Small intestine (tissue), 7 donors: ENCODE data around the gene PDZK1IP1. TPM values are rescaled to one million over a fixed set of nuclear protein-coding genes. Genes with fewer than 3 reads are reported as not detected.
"Not testable (repeated sequence)": the region's sequence is repeated elsewhere in the genome, so short reads cannot be mapped to it uniquely, and the experiment has no call there.

Source experiments
- DNase-seq, 2 donors: peaks; one replicate each; pipeline versions ENCODE4 v3.0.0 to v3.0.0-alpha.2; 2013
- FAIRE-seq: peaks from 2 replicates; lab custom pipeline; 2012; peaks lifted over from hg19 to GRCh38; lab: Jason Lieb, UNC
- H3K27ac ChIP-seq, 3 donors: one replicate each; pipeline ENCODE4 v1.5.1; 2013; ENCODE audit warnings: low read length in 2 of 3, mild to moderate bottlenecking in 2 of 3, control low read depth in 1 of 3, inconsistent platforms in 1 of 3, low read depth in 1 of 3, moderate library complexity in 1 of 3
- H3K27me3 ChIP-seq, 3 donors: one replicate each; pipeline ENCODE4 v1.6.1; 2013; ENCODE audit warnings: low read length in 3 of 3, inconsistent platforms in 1 of 3; ENCODE audit not compliant: control insufficient read depth in 3 of 3, insufficient read depth in 3 of 3
- H3K36me3 ChIP-seq, 3 donors: one replicate each; pipeline ENCODE4 v1.6.1; 2013; ENCODE audit warnings: low read length in 3 of 3, inconsistent platforms in 1 of 3, low read depth in 1 of 3, mild to moderate bottlenecking in 1 of 3, moderate library complexity in 1 of 3; ENCODE audit not compliant: control insufficient read depth in 3 of 3, insufficient read depth in 2 of 3
- H3K4me1 ChIP-seq, 3 donors: one replicate each; pipeline ENCODE4 v1.6.1; 2013; ENCODE audit warnings: low read length in 2 of 3, inconsistent platforms in 1 of 3, low read depth in 1 of 3, mild to moderate bottlenecking in 1 of 3, moderate library complexity in 1 of 3; ENCODE audit not compliant: control insufficient read depth in 3 of 3, insufficient read depth in 2 of 3
- H3K4me3 ChIP-seq, 3 donors: one replicate each; pipeline ENCODE4 v1.5.1; 2013; ENCODE audit warnings: low read length in 3 of 3, control low read depth in 1 of 3, inconsistent platforms in 1 of 3, low read depth in 1 of 3, mild to moderate bottlenecking in 1 of 3, moderate library complexity in 1 of 3
- H3K9me3 ChIP-seq, 2 donors: one replicate each; pipeline ENCODE4 v1.6.1; 2013; ENCODE audit warnings: low read depth in 1 of 2, low read length in 1 of 2; ENCODE audit not compliant: control insufficient read depth in 2 of 2, insufficient read depth in 1 of 2
- WGBS, 3 donors: extraction: QIAGEN DNeasy Blood & Tissue Kit; methylation state at CpG; one replicate each; pipeline ENCODE4 v1.1.7; 2013; 5-methylcytosine and 5-hydroxymethylcytosine counted together
- polyA plus RNA-seq, 4 donors: library from polyadenylated mRNA; stranded (reverse) in 3 of 4; unstranded in 1 of 4; fragments of 200-250 nt in 3 of 4; fragments of 120-200 nt in 1 of 4; gene quantifications; one replicate each; pipeline versions ENCODE4 v1.2.1 to v1.2.3, GENCODE V29; 2013
- donor health status: healthy with polysubstance abuse.
- donor health status: control.
- donor health status: control.
- donor health status: Bipolar disorder and iron deficiency.
- donor health status: healthy.

The PDZK1IP1 gene
- polyA plus RNA-seq, 4 donors, result 5.1 to 134 (median 14.0) TPM

DNA sequence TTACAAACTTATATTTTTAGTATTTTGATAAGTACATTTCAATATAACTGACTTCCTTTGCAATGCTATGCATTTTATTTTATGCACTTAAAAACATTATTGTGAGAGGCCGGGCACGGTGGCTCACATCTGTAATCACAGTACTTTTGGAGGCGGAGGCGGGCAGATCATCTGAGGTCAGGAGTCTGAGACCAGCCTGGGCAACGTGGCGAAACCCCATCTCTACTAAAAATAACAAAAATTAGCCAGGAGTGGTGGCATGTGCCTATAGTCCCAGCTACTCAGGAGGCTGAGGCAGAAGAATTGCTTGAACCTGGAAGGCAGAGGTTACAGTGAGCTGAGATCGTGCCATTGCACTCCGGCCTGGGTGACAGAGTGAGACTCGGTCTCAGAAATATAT, 6.1 kb upstream of the PDZK1IP1 start:
- peaks cover 0 to 23% (median 2%) of the 10 kb centered on the region in 3 donors for H3K4me1 ChIP-seq
- not testable (repeated sequence) for DNase-seq, H3K4me3 ChIP-seq, H3K36me3 ChIP-seq, FAIRE-seq, H3K27me3 ChIP-seq, H3K9me3 ChIP-seq, H3K27ac ChIP-seq
- 84 to 95% (median 91%) methylated on average over 9 of the region's 9 CpGs for WGBS, 3 donors

DNA sequence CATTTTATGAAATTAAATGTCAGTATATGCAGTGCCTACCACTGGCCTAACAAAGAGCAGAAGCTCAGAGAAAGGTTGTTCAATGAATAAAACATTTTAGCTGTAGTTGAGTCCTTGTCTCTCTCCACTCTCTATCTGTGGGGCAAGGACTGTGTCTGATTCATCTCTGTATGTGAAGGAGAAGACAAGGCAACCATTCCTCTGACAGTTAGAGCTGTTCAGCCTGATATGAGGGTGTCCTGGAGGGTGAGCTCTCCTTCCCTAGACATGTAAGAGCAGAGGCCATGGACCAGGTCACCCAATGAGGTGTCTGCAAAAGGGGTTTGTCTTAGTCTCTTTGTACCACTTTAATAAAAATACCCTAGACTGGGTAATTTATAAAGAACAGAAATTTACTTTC, 4.5 kb upstream of the PDZK1IP1 start:
- Histone ChIP-seq H3K4me1 (peaks cover 2 to 39% (median 5%) of the 10 kb centered on the region in 3 donors), H3K27ac (no peak overlapping the region), H3K4me3 (no peak overlapping the region), H3K9me3 (no peaks in the 10 kb centered on the region), H3K27me3 (no peaks in the 10 kb centered on the region), H3K36me3 (no peaks in the 10 kb centered on the region)
- no peak for FAIRE-seq
- DNase-seq, result no peak

DNA sequence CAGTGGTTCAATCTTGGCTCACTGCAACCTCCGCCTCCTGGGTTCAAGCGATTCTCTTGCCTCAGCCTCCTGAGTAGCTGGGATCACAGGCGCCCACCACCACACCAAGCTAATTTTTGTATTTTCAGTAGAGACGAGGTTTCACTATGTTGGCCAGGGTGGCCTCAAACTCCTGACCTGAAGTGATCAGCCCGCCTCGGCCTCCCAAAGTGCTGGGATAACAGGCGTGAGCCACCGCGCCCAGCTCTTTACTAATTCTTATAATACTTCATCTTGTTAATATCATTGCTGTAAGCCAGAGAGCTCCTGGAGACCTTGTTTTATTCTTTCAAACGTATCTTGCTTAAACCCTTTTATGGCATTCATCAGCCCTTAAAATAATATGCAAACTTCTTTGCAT, 3.7 kb upstream of the PDZK1IP1 start:
- not testable (repeated sequence) for H3K27ac ChIP-seq, DNase-seq, FAIRE-seq

DNA sequence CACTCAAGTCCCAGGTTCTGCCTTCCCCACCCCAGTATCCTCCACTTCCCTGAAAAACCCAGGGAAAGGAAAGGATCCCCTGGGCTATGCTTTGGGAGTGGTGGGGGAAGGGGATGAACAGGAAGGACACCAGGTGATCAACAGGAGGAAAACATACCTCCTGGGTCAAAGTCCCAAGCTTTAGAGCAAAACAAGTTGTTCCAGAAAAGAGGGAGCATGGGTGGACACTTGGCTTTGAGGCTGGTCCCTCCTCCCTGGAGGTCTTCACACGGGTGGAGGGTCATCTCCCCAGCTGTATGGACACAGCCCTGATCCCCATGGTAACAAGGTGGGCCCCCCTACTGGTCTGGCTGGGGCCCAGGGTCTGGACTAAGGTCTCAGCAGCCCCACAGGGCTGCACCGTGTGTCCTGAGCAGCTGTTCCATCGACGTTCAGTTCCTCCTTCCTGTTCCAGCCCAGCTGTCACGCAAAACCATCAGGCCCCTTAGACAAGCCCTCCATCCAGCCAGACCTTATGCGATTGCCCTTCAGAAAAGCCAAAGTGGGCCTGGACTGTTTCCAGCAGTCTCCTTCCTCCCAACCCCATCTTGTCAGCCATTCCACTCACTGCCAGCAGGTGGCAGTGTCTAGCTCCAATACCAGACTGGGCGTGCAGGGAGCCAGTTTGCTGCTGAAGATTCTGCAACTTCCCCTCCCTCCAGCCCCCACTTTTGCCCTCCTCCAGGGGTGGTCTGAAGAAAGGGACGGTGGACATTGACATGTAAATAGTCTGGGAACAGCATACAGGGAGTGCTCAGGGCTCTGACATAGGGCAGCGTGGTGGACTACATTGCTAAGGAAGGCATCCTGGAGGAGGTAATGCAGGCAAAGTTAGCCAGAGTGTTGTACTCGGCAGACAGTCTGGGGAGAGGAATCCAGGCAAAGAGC, 2.9 kb upstream of the PDZK1IP1 start:
- DNase-seq (peak; percentile 73 to 92), FAIRE-seq (no peak)
- no peaks in the 10 kb centered on the region for H3K36me3 ChIP-seq
- WGBS, 3 donors, result 4 to 13% (median 10%) methylated on average over 10 of the region's 10 CpGs
- H3K27me3 ChIP-seq, result no peaks in the 10 kb centered on the region
- peaks cover 4 to 50% (median 5%) of the 10 kb centered on the region in 3 donors for H3K4me1 ChIP-seq
- H3K4me3 ChIP-seq, result no peak overlapping the region
- peak overlapping the region in 2 of 3 donors; percentile 84 to 90 for H3K27ac ChIP-seq
- H3K9me3 ChIP-seq, result no peaks in the 10 kb centered on the region

More for the DNA sequence above, 3.7 kb upstream of the PDZK1IP1 start:
- H3K9me3 ChIP-seq, H3K27me3 ChIP-seq, H3K4me3 ChIP-seq, H3K36me3 ChIP-seq: not testable (repeated sequence)
- H3K4me1 ChIP-seq, result peaks cover 2 to 42% (median 5%) of the 10 kb centered on the region in 3 donors
- WGBS, 3 donors, result 88 to 90% (median 90%) methylated on average over 10 of the region's 10 CpGs

DNA sequence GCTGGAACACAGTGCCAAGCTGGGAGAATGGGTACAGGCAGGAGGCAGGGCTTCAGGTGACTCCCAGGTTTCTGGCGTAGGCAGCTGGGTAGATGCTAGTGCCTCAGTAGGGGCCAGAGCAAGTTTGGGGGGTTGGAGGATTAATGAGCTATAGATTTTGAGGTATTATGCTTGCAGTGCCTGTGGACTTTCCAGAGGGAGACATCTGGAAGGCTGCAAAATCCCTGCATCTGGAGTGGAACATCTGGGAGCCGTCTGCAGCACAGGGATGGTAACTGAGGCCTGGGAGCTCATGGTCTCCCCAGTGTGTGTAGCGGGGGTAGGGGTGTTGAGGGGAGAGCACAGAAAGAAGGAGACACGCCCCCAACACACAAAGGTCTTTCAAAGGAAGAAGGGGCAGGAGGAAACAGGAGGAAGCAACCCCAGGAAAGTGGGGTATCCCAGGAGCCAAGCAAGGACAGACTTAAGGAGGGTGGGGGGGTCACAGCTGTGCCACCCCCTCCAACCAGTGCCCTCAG, 2.2 kb upstream of the PDZK1IP1 start:
- Histone ChIP-seq H3K4me1 (peaks cover 4 to 57% (median 5%) of the 10 kb centered on the region in 3 donors), H3K9me3 (no peaks in the 10 kb centered on the region), H3K27me3 (no peaks in the 10 kb centered on the region), H3K36me3 (no peaks in the 10 kb centered on the region), H3K27ac (peak overlapping the region in 2 of 3 donors; percentile 84 to 90), H3K4me3 (no peak overlapping the region)
- 56 to 61% (median 58%) methylated on average over 3 to 4 of the region's 4 CpGs for WGBS, 3 donors
- no peak for DNase-seq
- FAIRE-seq, result no peak

- Histone ChIP-seq H3K4me1 (peaks cover 4 to 65% (median 5%) of the 10 kb centered on the region in 3 donors), H3K36me3 (peaks cover 0 to 2% (median 0%) of the 10 kb centered on the region in 3 donors), H3K27me3 (no peaks in the 10 kb centered on the region), H3K4me3 (no peak overlapping the region), H3K27ac (peak overlapping the region in 2 of 3 donors; percentile 84 to 90), H3K9me3 (peaks cover 0 to under 1% of the 10 kb centered on the region in 2 donors)
- WGBS, 3 donors, result 74 to 93% (median 89%) methylated on average over 6 of the region's 6 CpGs
- FAIRE-seq (no peak), DNase-seq (peak in 1 of 2 donors; percentile 52)
Measured at GRCh38 chr1:47190857-47191256, 1.0 kb upstream of the PDZK1IP1 start.

DNA sequence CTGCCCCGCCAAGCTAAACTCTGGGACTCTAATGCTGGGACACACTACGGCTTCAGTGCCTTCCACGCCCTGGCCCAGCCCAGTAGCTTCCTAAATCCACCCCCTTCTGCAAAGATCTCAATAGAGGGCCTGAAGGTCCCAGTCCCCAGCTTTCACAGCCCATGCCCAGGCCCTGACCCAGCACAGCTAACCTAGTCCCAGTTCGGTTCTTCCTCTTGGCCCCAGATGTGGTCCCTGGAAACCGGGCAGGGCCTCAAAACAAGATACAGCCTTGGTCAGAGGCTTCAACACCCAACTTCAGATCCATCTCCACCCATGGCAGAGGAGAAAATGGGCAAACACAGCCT, 646 bp upstream of the PDZK1IP1 start:
- 22 to 44% (median 33%) methylated on average over 5 of the region's 5 CpGs for WGBS, 3 donors
- H3K9me3 ChIP-seq, result peaks cover 0 to 3% of the 10 kb centered on the region in 2 donors
- FAIRE-seq, result no peak
- H3K4me1 ChIP-seq, result peaks cover 4 to 65% (median 5%) of the 10 kb centered on the region in 3 donors
- DNase-seq, result peak in 1 of 2 donors; percentile 24
- H3K27ac ChIP-seq, result peak overlapping the region in 2 of 3 donors; percentile 84 to 90
- H3K36me3 ChIP-seq, result peaks cover 0 to 2% (median 0%) of the 10 kb centered on the region in 3 donors
- H3K4me3 ChIP-seq, result no peak overlapping the region
- no peaks in the 10 kb centered on the region for H3K27me3 ChIP-seq
